ENCODE results near the gene CNPY1. TPM values are rescaled to one million over a fixed set of nuclear protein-coding genes. Genes with fewer than 3 reads are reported as not detected.

The CNPY1 gene
- total RNA-seq, 4 donors from 2014 or later: not detected

- H3K9me3 ChIP-seq: no peaks in the 10 kb centered on the region
- H3K36me3 ChIP-seq: no peaks in the 10 kb centered on the region
- TF ChIP-seq EP300 (IDR thresholded peaks at IDR 0.05; ENCODE audit: low read depth) (no peak), CTCF (IDR thresholded peaks at IDR 0.05) (no peak), POLR2A (IDR thresholded peaks at IDR 0.05) (no peak), POLR2AphosphoS5 (IDR thresholded peaks at IDR 0.05) (no peak)
- peaks cover 6% of the 10 kb centered on the region for H3K27me3 ChIP-seq
- 76% methylated on average over 8 of the region's 8 CpGs; no CpG with 5 or more reads in 1 of the 2 donors for WGBS, 2 donors (ENCODE audit: low coverage in 1 of 2)
- no peak overlapping the region for H3K27ac ChIP-seq
- no peak overlapping the region for H3K4me3 ChIP-seq
- H3K4me1 ChIP-seq: peaks cover 0 to 4% (median under 1%) of the 10 kb centered on the region in 4 donors
- intact Hi-C loops (cut with DNase I; ENCODE audit: low total_unique reads) (no loop called here), in situ Hi-C loops (cut with MboI; ENCODE audit: low pct_ligation_motif_present in 1 of 4, low pct_unique_long_range_greater_than_20kb in 1 of 4, low sequenced_read_pairs in 3 of 4) (no loop called here)
- no peak for DNase-seq
These were observed 39.2 kb upstream of the CNPY1 start for GRCh38 chr7:155585532-155585895.

GRCh38 chr7:155584763-155585531 lies 38.6 kb upstream of the CNPY1 start:
- in situ Hi-C loops (cut with MboI; ENCODE audit: low pct_ligation_motif_present in 1 of 4, low pct_unique_long_range_greater_than_20kb in 1 of 4, low sequenced_read_pairs in 3 of 4): no loop called here
- Histone ChIP-seq H3K4me3 (no peak overlapping the region), H3K36me3 (no peaks in the 10 kb centered on the region), H3K9me3 (no peaks in the 10 kb centered on the region), H3K27me3 (peaks cover 6% of the 10 kb centered on the region), H3K4me1 (peaks cover 0 to 4% (median 0%) of the 10 kb centered on the region in 4 donors), H3K27ac (no peak overlapping the region)
- WGBS, 2 donors (ENCODE audit: low coverage in 1 of 2): 0 to 29% methylated on average over 3 to 17 of the region's 17 CpGs
- TF ChIP-seq EP300 (IDR thresholded peaks at IDR 0.05; ENCODE audit: low read depth): no peak
- TF ChIP-seq POLR2A (IDR thresholded peaks at IDR 0.05): no peak
- no peak for TF ChIP-seq POLR2AphosphoS5 (IDR thresholded peaks at IDR 0.05)
- TF ChIP-seq CTCF (IDR thresholded peaks at IDR 0.05): no peak
- intact Hi-C loops (cut with DNase I; ENCODE audit: low total_unique reads): no loop called here
- peak; percentile 37 for DNase-seq

- WGBS, 2 donors (ENCODE audit: low coverage in 1 of 2): 78% methylated on average over 4 of the region's 7 CpGs; no CpG with 5 or more reads in 1 of the 2 donors
- Histone ChIP-seq H3K36me3 (no peaks in the 10 kb centered on the region), H3K27me3 (peaks cover 6% of the 10 kb centered on the region), H3K27ac (no peak overlapping the region), H3K4me3 (no peak overlapping the region), H3K9me3 (no peaks in the 10 kb centered on the region), H3K4me1 (peaks cover 0 to 4% (median 0%) of the 10 kb centered on the region in 4 donors)
- intact Hi-C loops (cut with DNase I; ENCODE audit: low total_unique reads) (no loop called here), in situ Hi-C loops (cut with MboI; ENCODE audit: low pct_ligation_motif_present in 1 of 4, low pct_unique_long_range_greater_than_20kb in 1 of 4, low sequenced_read_pairs in 3 of 4) (no loop called here)
- TF ChIP-seq POLR2AphosphoS5 (IDR thresholded peaks at IDR 0.05) (no peak), CTCF (IDR thresholded peaks at IDR 0.05) (no peak), POLR2A (IDR thresholded peaks at IDR 0.05) (no peak), EP300 (IDR thresholded peaks at IDR 0.05; ENCODE audit: low read depth) (no peak)
- DNase-seq: no peak
These were observed 37.9 kb upstream of the CNPY1 start for GRCh38 chr7:155584261-155584660.

GRCh38 chr7:155583636-155584035 lies 37.3 kb upstream of the CNPY1 start:
- in situ Hi-C loops (cut with MboI; ENCODE audit: low pct_ligation_motif_present in 1 of 4, low pct_unique_long_range_greater_than_20kb in 1 of 4, low sequenced_read_pairs in 3 of 4) (no loop called here), intact Hi-C loops (cut with DNase I; ENCODE audit: low total_unique reads) (no loop called here)
- no peaks in the 10 kb centered on the region for H3K36me3 ChIP-seq
- TF ChIP-seq EP300 (IDR thresholded peaks at IDR 0.05; ENCODE audit: low read depth): no peak
- no peak for TF ChIP-seq CTCF (IDR thresholded peaks at IDR 0.05)
- TF ChIP-seq POLR2AphosphoS5 (IDR thresholded peaks at IDR 0.05): no peak
- TF ChIP-seq POLR2A (IDR thresholded peaks at IDR 0.05): no peak
- H3K27ac ChIP-seq: no peak overlapping the region
- no peak for DNase-seq
- WGBS, 2 donors (ENCODE audit: low coverage in 1 of 2): 95% methylated on average over 2 of the region's 3 CpGs; no CpG with 5 or more reads in 1 of the 2 donors
- H3K9me3 ChIP-seq: no peaks in the 10 kb centered on the region
- H3K4me1 ChIP-seq: peaks cover 0 to 4% (median 0%) of the 10 kb centered on the region in 4 donors
- H3K4me3 ChIP-seq: no peak overlapping the region
- peaks cover 6% of the 10 kb centered on the region for H3K27me3 ChIP-seq
